Measurements from ENCODE around the gene HOXC13.

Gene HOXC13

DNA sequence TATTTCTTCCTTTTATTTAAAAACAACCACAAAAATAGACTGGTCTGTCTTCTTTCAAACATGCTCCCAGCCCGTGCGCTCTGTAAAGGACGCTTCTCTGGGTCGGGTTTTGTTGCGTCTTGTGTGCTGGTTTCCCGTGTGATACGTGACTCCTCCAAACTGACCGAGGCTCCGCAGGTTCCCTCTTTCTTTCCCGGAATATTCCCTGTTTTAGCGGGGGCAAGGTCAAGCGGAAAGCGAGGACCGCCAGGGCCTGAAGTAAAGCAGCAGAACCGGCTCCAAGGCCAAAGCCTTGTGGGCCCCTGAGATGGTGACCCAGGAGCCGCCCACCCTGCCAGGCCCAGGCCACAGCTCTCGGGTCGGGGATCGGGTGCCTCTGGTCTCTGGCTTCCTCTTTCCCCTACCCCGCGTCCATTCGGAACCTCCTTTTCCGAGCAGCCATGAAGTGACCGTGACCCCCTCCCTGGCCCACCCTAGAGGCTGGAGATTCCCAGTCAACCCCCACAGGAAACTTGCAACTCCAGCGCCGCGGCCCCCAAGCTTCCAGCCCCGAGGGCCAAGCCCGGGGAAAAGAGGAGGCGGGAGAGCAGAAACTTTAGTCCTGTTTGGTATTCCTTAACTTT lies 45.4 kb downstream of the HOXC13 start:
- Histone ChIP-seq H3K14ac (ENCODE audit: low read length) (no peak overlapping the region), H3K79me1 (ENCODE audit: low read depth, low read length) (no peaks in the 10 kb centered on the region), H3K27me3 (ENCODE audit: control insufficient read depth in 3 of 3, insufficient read depth in 3 of 3, low read depth in 1 of 3, low read length in 3 of 3) (peaks cover 55 to 99% (median 98%) of the 10 kb centered on the region in 3 experiments), H2AFZ (ENCODE audit: low read length) (no peak overlapping the region), H3K4me1 (ENCODE audit: control insufficient read depth in 2 of 2, insufficient read depth in 1 of 2, low read depth in 1 of 2, low read length in 2 of 2) (peaks cover 0 to 3% of the 10 kb centered on the region in 2 donors), H4K8ac (ENCODE audit: low read depth, low read length) (no peak overlapping the region), H2BK12ac (ENCODE audit: low read length) (no peak overlapping the region), H3K27ac (replicated peaks; ENCODE audit: low read length) (no peak overlapping the region), H4K91ac (ENCODE audit: low read depth, low read length, poor library complexity) (no peak overlapping the region), H3K23ac (ENCODE audit: low read depth, low read length, poor library complexity) (no peak overlapping the region), H2AK5ac (ENCODE audit: low read depth, low read length) (no peak overlapping the region), H2BK5ac (ENCODE audit: low read length) (no peak overlapping the region), H3K9me3 (replicated peaks in 1 of 2; ENCODE audit: control insufficient read depth in 2 of 2, insufficient read depth in 1 of 2, low read depth in 1 of 2, low read length in 2 of 2) (peaks cover 0 to 17% of the 10 kb centered on the region in 2 donors), H3K9ac (ENCODE audit: low read depth, low read length, poor library complexity) (no peak overlapping the region), H2BK120ac (ENCODE audit: low read depth, low read length) (no peak overlapping the region), H2BK15ac (ENCODE audit: low read length) (no peak overlapping the region), H3K18ac (ENCODE audit: low read length) (no peak overlapping the region), H3K4me3 (ENCODE audit: low read length in 2 of 2) (no peak overlapping the region), H3K36me3 (replicated peaks in 1 of 2; ENCODE audit: control insufficient read depth in 2 of 2, insufficient read depth in 2 of 2, low read length in 2 of 2) (no peaks in the 10 kb centered on the region), H3K4ac (ENCODE audit: low read length) (no peak overlapping the region), H3K4me2 (ENCODE audit: insufficient read depth, low read length, poor library complexity, severe bottlenecking) (no peak overlapping the region)
- WGBS, 2 donors (ENCODE audit: extremely low coverage in 2 of 2, insufficient read length in 2 of 2, insufficient replicate concordance in 1 of 2) = no CpG with 5 or more reads among the region's 30 CpGs
- no peak for DNase-seq (ENCODE audit: low spot score)

DNA sequence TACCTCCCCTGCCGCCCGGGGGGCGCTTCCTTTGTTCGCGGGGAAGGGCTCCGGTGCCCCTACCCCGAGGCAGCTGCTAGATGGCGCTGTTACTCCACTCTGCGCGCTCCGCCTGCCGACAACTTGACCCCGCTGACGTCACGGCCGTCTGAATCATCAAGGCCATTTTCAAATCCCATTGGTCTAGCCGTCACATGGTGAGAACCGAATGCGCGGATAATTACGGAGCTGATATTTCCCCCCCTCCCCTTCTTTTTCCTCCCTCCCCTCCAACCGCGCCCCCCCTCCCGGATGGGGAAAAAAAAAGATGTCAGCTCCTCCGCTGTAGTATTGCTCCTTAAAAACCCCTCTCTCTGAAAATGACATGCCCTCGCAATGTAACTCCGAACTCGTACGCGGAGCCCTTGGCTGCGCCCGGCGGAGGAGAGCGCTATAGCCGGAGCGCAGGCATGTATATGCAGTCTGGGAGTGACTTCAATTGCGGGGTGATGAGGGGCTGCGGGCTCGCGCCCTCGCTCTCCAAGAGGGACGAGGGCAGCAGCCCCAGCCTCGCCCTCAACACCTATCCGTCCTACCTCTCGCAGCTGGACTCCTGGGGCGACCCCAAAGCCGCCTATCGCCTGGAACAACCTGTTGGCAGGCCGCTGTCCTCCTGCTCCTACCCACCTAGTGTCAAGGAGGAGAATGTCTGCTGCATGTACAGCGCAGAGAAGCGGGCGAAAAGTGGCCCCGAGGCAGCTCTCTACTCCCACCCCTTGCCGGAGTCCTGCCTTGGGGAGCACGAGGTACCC lies 46.5 kb downstream of the HOXC13 start, which contains the start of gene HOXC10:
Gene HOXC10, plus strand, starts transcription at position 246 of the 791 bp plus-strand sequence. Its CDS starts 114 bp downstream, at position 360.
- no peak within 1 kb of the TSS for H3K4me2 ChIP-seq (ENCODE audit: insufficient read depth, low read length, poor library complexity, severe bottlenecking)
- DNase-seq (ENCODE audit: low spot score) = no peak
- WGBS, 2 donors (ENCODE audit: extremely low coverage in 2 of 2, insufficient read length in 2 of 2, insufficient replicate concordance in 1 of 2) = no CpG with 5 or more reads among the region's 55 CpGs

DNA sequence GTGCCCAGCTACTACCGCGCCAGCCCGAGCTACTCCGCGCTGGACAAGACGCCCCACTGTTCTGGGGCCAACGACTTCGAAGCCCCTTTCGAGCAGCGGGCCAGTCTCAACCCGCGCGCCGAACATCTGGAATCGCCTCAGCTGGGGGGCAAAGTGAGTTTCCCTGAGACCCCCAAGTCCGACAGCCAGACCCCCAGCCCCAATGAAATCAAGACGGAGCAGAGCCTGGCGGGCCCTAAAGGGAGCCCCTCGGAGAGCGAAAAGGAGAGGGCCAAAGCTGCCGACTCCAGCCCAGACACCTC lies 47.0 kb downstream of the HOXC13 start:
- Histone ChIP-seq H3K79me1 (ENCODE audit: low read depth, low read length) (no peaks in the 10 kb centered on the region), H4K8ac (ENCODE audit: low read depth, low read length) (no peak overlapping the region)

More for the DNA sequence above, 46.5 kb downstream of the HOXC13 start, which contains the start of gene HOXC10:
- peak within 1 kb of the TSS; percentile 71 for H2AFZ ChIP-seq (ENCODE audit: low read length)
- H3K4me1 ChIP-seq (ENCODE audit: control insufficient read depth in 2 of 2, insufficient read depth in 1 of 2, low read depth in 1 of 2, low read length in 2 of 2) = peaks cover 0 to 3% of the 10 kb centered on the region in 2 donors
- H3K18ac ChIP-seq (ENCODE audit: low read length) = no peak within 1 kb of the TSS
- H3K79me1 ChIP-seq (ENCODE audit: low read depth, low read length) = no peaks in the 10 kb centered on the region
- no peak within 1 kb of the TSS for H3K14ac ChIP-seq (ENCODE audit: low read length)
- peaks cover 0 to 17% of the 10 kb centered on the region in 2 donors for H3K9me3 ChIP-seq (replicated peaks in 1 of 2; ENCODE audit: control insufficient read depth in 2 of 2, insufficient read depth in 1 of 2, low read depth in 1 of 2, low read length in 2 of 2)
- H3K27me3 ChIP-seq (ENCODE audit: control insufficient read depth in 3 of 3, insufficient read depth in 3 of 3, low read depth in 1 of 3, low read length in 3 of 3) = peaks cover 60 to 99% (median 98%) of the 10 kb centered on the region in 3 experiments
- H2BK120ac ChIP-seq (ENCODE audit: low read depth, low read length) = no peak within 1 kb of the TSS
- H3K4me3 ChIP-seq (ENCODE audit: low read length in 2 of 2) = no peak within 1 kb of the TSS
- H3K9ac ChIP-seq (ENCODE audit: low read depth, low read length, poor library complexity) = no peak within 1 kb of the TSS
- H2BK12ac ChIP-seq (ENCODE audit: low read length) = no peak within 1 kb of the TSS
- H3K36me3 ChIP-seq (replicated peaks in 1 of 2; ENCODE audit: control insufficient read depth in 2 of 2, insufficient read depth in 2 of 2, low read length in 2 of 2) = no peaks in the 10 kb centered on the region
- peak within 1 kb of the TSS; percentile 56 for H3K23ac ChIP-seq (ENCODE audit: low read depth, low read length, poor library complexity)
- no peak within 1 kb of the TSS for H2BK5ac ChIP-seq (ENCODE audit: low read length)
- no peak within 1 kb of the TSS for H2AK5ac ChIP-seq (ENCODE audit: low read depth, low read length)
- H3K27ac ChIP-seq (replicated peaks; ENCODE audit: low read length) = no peak within 1 kb of the TSS
- no peak within 1 kb of the TSS for H2BK15ac ChIP-seq (ENCODE audit: low read length)
- H4K8ac ChIP-seq (ENCODE audit: low read depth, low read length) = no peak within 1 kb of the TSS
- no peak within 1 kb of the TSS for H3K4ac ChIP-seq (ENCODE audit: low read length)
- H4K91ac ChIP-seq (ENCODE audit: low read depth, low read length, poor library complexity) = no peak within 1 kb of the TSS

DNA sequence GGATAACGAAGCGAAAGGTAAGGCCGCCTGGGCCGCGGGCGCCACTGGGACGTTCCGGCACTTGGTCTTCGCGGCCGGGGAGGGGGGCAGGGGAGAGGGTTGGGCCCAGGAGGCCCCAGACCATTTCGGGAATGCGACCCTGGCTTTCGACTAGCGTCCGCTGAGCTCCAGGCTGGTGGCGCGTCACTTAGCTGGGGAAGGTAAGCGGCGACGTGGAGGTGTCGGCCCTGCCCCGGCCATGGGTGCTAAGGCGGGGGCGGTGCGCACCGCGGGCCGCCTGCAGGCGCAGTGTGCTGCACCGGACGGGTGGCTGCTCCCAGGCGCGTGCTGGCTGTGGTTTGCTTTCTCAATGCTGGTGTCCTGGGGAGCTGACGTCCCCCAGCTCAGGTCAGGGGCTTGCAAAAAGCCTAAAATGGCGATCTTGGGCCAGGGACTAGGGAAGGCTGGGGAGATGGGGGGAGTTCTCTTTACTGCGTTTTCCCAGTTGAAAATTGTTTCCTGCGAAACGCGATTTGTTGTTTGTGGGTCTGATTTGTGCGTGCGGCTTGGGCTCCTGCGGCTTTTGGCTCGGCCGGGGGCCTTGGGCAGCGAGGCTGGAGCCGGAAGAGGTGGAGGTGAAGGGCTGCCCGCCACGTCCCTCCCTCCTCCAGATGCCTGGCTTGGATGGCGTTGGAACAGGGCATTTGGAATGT lies 47.5 kb downstream of the HOXC13 start:
- Histone ChIP-seq H3K36me3 (replicated peaks in 1 of 2; ENCODE audit: control insufficient read depth in 2 of 2, insufficient read depth in 2 of 2, low read length in 2 of 2) (no peaks in the 10 kb centered on the region), H4K91ac (ENCODE audit: low read depth, low read length, poor library complexity) (no peak overlapping the region)

More for the DNA sequence above, 47.0 kb downstream of the HOXC13 start:
- H3K18ac ChIP-seq (ENCODE audit: low read length) = no peak overlapping the region
- peak overlapping the region; percentile 71 for H2AFZ ChIP-seq (ENCODE audit: low read length)
- no CpG with 5 or more reads among the region's 21 CpGs for WGBS, 2 donors (ENCODE audit: extremely low coverage in 2 of 2, insufficient read length in 2 of 2, insufficient replicate concordance in 1 of 2)
- H3K23ac ChIP-seq (ENCODE audit: low read depth, low read length, poor library complexity) = peak overlapping the region; percentile 56
- H2BK120ac ChIP-seq (ENCODE audit: low read depth, low read length) = no peak overlapping the region
- H3K14ac ChIP-seq (ENCODE audit: low read length) = no peak overlapping the region
- H3K4me3 ChIP-seq (ENCODE audit: low read length in 2 of 2) = no peak overlapping the region
- H3K4ac ChIP-seq (ENCODE audit: low read length) = no peak overlapping the region
- H3K4me2 ChIP-seq (ENCODE audit: insufficient read depth, low read length, poor library complexity, severe bottlenecking) = no peak overlapping the region
- no peak overlapping the region for H2AK5ac ChIP-seq (ENCODE audit: low read depth, low read length)
- H2BK5ac ChIP-seq (ENCODE audit: low read length) = no peak overlapping the region
- no peak for DNase-seq (ENCODE audit: low spot score)
- no peaks in the 10 kb centered on the region for H3K36me3 ChIP-seq (replicated peaks in 1 of 2; ENCODE audit: control insufficient read depth in 2 of 2, insufficient read depth in 2 of 2, low read length in 2 of 2)
- H2BK12ac ChIP-seq (ENCODE audit: low read length) = no peak overlapping the region
- peaks cover 0 to 17% of the 10 kb centered on the region in 2 donors for H3K9me3 ChIP-seq (replicated peaks in 1 of 2; ENCODE audit: control insufficient read depth in 2 of 2, insufficient read depth in 1 of 2, low read depth in 1 of 2, low read length in 2 of 2)
- peaks cover 0 to 3% of the 10 kb centered on the region in 2 donors for H3K4me1 ChIP-seq (ENCODE audit: control insufficient read depth in 2 of 2, insufficient read depth in 1 of 2, low read depth in 1 of 2, low read length in 2 of 2)
- H2BK15ac ChIP-seq (ENCODE audit: low read length) = no peak overlapping the region
- H4K91ac ChIP-seq (ENCODE audit: low read depth, low read length, poor library complexity) = no peak overlapping the region
- peaks cover 61 to 100% (median 99%) of the 10 kb centered on the region in 3 experiments for H3K27me3 ChIP-seq (ENCODE audit: control insufficient read depth in 3 of 3, insufficient read depth in 3 of 3, low read depth in 1 of 3, low read length in 3 of 3)
- H3K27ac ChIP-seq (replicated peaks; ENCODE audit: low read length) = no peak overlapping the region
- no peak overlapping the region for H3K9ac ChIP-seq (ENCODE audit: low read depth, low read length, poor library complexity)

More for the DNA sequence above, 47.5 kb downstream of the HOXC13 start:
- H3K4me2 ChIP-seq (ENCODE audit: insufficient read depth, low read length, poor library complexity, severe bottlenecking) = no peak overlapping the region
- H3K9ac ChIP-seq (ENCODE audit: low read depth, low read length, poor library complexity) = no peak overlapping the region
- H3K18ac ChIP-seq (ENCODE audit: low read length) = no peak overlapping the region
- WGBS, 2 donors (ENCODE audit: extremely low coverage in 2 of 2, insufficient read length in 2 of 2, insufficient replicate concordance in 1 of 2) = no CpG with 5 or more reads among the region's 50 CpGs
- no peak for DNase-seq (ENCODE audit: low spot score)
- H4K8ac ChIP-seq (ENCODE audit: low read depth, low read length) = no peak overlapping the region
- H2AFZ ChIP-seq (ENCODE audit: low read length) = peak overlapping the region; percentile 71
- H3K14ac ChIP-seq (ENCODE audit: low read length) = no peak overlapping the region
- H3K4me1 ChIP-seq (ENCODE audit: control insufficient read depth in 2 of 2, insufficient read depth in 1 of 2, low read depth in 1 of 2, low read length in 2 of 2) = peaks cover 0 to 3% of the 10 kb centered on the region in 2 donors
- H2BK5ac ChIP-seq (ENCODE audit: low read length) = no peak overlapping the region
- H3K27ac ChIP-seq (replicated peaks; ENCODE audit: low read length) = no peak overlapping the region
- no peak overlapping the region for H3K4me3 ChIP-seq (ENCODE audit: low read length in 2 of 2)
- no peaks in the 10 kb centered on the region for H3K79me1 ChIP-seq (ENCODE audit: low read depth, low read length)
- peak overlapping the region; percentile 60 for H3K23ac ChIP-seq (ENCODE audit: low read depth, low read length, poor library complexity)
- no peak overlapping the region for H2BK15ac ChIP-seq (ENCODE audit: low read length)
- H2BK120ac ChIP-seq (ENCODE audit: low read depth, low read length) = no peak overlapping the region
- H3K27me3 ChIP-seq (ENCODE audit: control insufficient read depth in 3 of 3, insufficient read depth in 3 of 3, low read depth in 1 of 3, low read length in 3 of 3) = peaks cover 62 to 100% (median 99%) of the 10 kb centered on the region in 3 experiments
- no peak overlapping the region for H3K4ac ChIP-seq (ENCODE audit: low read length)
- H2BK12ac ChIP-seq (ENCODE audit: low read length) = no peak overlapping the region
- peaks cover 0 to 17% of the 10 kb centered on the region in 2 donors for H3K9me3 ChIP-seq (replicated peaks in 1 of 2; ENCODE audit: control insufficient read depth in 2 of 2, insufficient read depth in 1 of 2, low read depth in 1 of 2, low read length in 2 of 2)
- no peak overlapping the region for H2AK5ac ChIP-seq (ENCODE audit: low read depth, low read length)
